Activated CD4-positive, alpha-beta T cell treated with anti-CD3 and anti-CD28 coated beads for 36 hours (primary cell): Measurements from ENCODE around the gene C1QL1. TPM values are rescaled to one million over a fixed set of nuclear protein-coding genes. Genes with fewer than 3 reads are reported as not detected.

ENCODE experiments used
- ATAC-seq: fragments of 200-7000 bp; cut with Tn5 transposase; one replicate; pipeline ENCODE4 v1.10.0; 2021; ENCODE audit warnings: mild to moderate bottlenecking, moderate library complexity
- CTCF ChIA-PET: fragments of 350-600 bp; sonication (Branson Sonifier 250); formaldehyde crosslinking; loops from one replicate; lab custom pipeline; 2021; ENCODE audit warnings: antibody characterized with exemption; lab: Charles Lee
- POLR2A ChIA-PET: fragments of 350-600 bp; sonication (Branson Sonifier 250); formaldehyde crosslinking; loops from one replicate; lab custom pipeline; 2021; ENCODE audit warnings: antibody characterized with exemption, inconsistent platforms; lab: Charles Lee
- DNase-seq: peaks from one replicate; pipeline ENCODE4 v3.0.0-alpha.2; 2020
- H3K27ac Mint-ChIP-seq: one replicate; pipeline ENCODE4 v1.8.0; 2021; ENCODE audit warnings: mixed read lengths
- H3K27me3 Mint-ChIP-seq: one replicate; pipeline ENCODE4 v1.8.0; 2021; ENCODE audit warnings: mixed read lengths
- H3K36me3 Mint-ChIP-seq: one replicate; pipeline ENCODE4 v1.8.0; 2021; ENCODE audit warnings: low read depth, mixed read lengths
- H3K4me1 Mint-ChIP-seq: one replicate; pipeline ENCODE4 v1.8.0; 2021; ENCODE audit warnings: mixed read lengths
- H3K4me3 Mint-ChIP-seq: one replicate; pipeline ENCODE4 v1.8.0; 2021; ENCODE audit warnings: mild to moderate bottlenecking, moderate library complexity, mixed read lengths
- H3K9me3 Mint-ChIP-seq: one replicate; pipeline ENCODE4 v1.8.0; 2021; ENCODE audit warnings: low read depth, mixed read lengths
- intact Hi-C, 2 experiments: fragments of 100-400 bp; cut with DNase I in 1 of 2; cut with micrococcal nuclease in 1 of 2; formaldehyde crosslinking; loops; one replicate each; pipeline versions ENCODE4 v1.14.2 to v1.15.1; 2022 to 2024; cut with DNase I, micrococcal nuclease
- total RNA-seq, 2 experiments: library from RNA; stranded (reverse); gene quantifications; one replicate each; pipeline ENCODE4 v1.2.3, GENCODE V29; 2021

C1QL1 gene
- total RNA-seq, 2 experiments from 2014 or later: 0.37 to 0.83 TPM

- peaks cover 42% of the 10 kb centered on the region for H3K4me1 Mint-ChIP-seq
- ChIA-PET POLR2A (interaction anchor here (0.5 to 1.3 kb wide), 5 partner anchors 9 to 254 kb away, joined by 3 to 8 read pairs (median 3); no protein-coding TSS in a partner anchor), CTCF (interaction anchor here (0.6 to 2.5 kb wide), 13 partner anchors 12 to 1027 kb away, joined by 3 to 8 read pairs (median 3); partner anchors contain the start of genes ACBD4 and KIF18B)
- ATAC-seq (peak; percentile 85), DNase-seq (peak; percentile 87)
- peak overlapping the region; percentile 43 for H3K4me3 Mint-ChIP-seq
- peaks cover 31% of the 10 kb centered on the region for H3K27me3 Mint-ChIP-seq
- intact Hi-C loops: loop anchor here (1.0 to 5.0 kb wide), 7 partner anchors 25 to 341 kb away; partner anchors contain the start of genes EFTUD2 (in 2 of the 2), KIF18B (in 2 of the 2) and DCAKD (in 1 of the 2)
- no peaks in the 10 kb centered on the region for H3K36me3 Mint-ChIP-seq
- H3K27ac Mint-ChIP-seq: peak overlapping the region; percentile 84
- H3K9me3 Mint-ChIP-seq: no peaks in the 10 kb centered on the region
These were observed 3.8 kb upstream of the C1QL1 start for GRCh38 chr17:44971776-44972483.

- H3K4me1 Mint-ChIP-seq: peaks cover 44% of the 10 kb centered on the region
- no peaks in the 10 kb centered on the region for H3K36me3 Mint-ChIP-seq
- no peak overlapping the region for H3K27ac Mint-ChIP-seq
- ChIA-PET CTCF (interaction anchor here (0.8 to 2.5 kb wide), 4 partner anchors 23 to 193 kb away, joined by 3 to 6 read pairs (median 4); partner anchors contain the start of gene KIF18B), POLR2A (interaction anchor here (1.1 kb wide), 1 partner anchor 11 kb away, joined by 3 read pairs; no protein-coding TSS in a partner anchor)
- intact Hi-C loops: loop anchor here in 1 of 2 experiments (5.0 kb wide), 1 partner anchor 73 kb away; the partner anchor contains the start of gene EFTUD2
- peak overlapping the region; percentile 33 for H3K4me3 Mint-ChIP-seq
- DNase-seq: peak; percentile 67
- no peaks in the 10 kb centered on the region for H3K9me3 Mint-ChIP-seq
- ATAC-seq: no peak
- H3K27me3 Mint-ChIP-seq: peaks cover 44% of the 10 kb centered on the region
These were observed 2.1 kb upstream of the C1QL1 start for GRCh38 chr17:44970136-44970741.

- Mint-ChIP-seq H3K27ac (peak overlapping the region; percentile 13), H3K4me1 (peaks cover 44% of the 10 kb centered on the region), H3K36me3 (no peaks in the 10 kb centered on the region), H3K4me3 (peak overlapping the region; percentile 64), H3K27me3 (peaks cover 44% of the 10 kb centered on the region), H3K9me3 (no peaks in the 10 kb centered on the region)
- intact Hi-C loops: loop anchor here in 1 of 2 experiments (5.0 kb wide), 1 partner anchor 142 kb away; no protein-coding TSS in a partner anchor
- ATAC-seq (no peak), DNase-seq (no peak)
- CTCF ChIA-PET: interaction anchor here (0.6 to 1.7 kb wide), 3 partner anchors 48 to 181 kb away, joined by 3 to 4 read pairs (median 4); no protein-coding TSS in a partner anchor
- POLR2A ChIA-PET: interaction anchor here (0.6 kb wide), 1 partner anchor 14 kb away, joined by 6 read pairs; no protein-coding TSS in a partner anchor
These were observed 1.2 kb upstream of the C1QL1 start for GRCh38 chr17:44969144-44969780.

GRCh38 chr17:44967907-44968224, 237 bp downstream of the C1QL1 start:
- CTCF ChIA-PET: interaction anchor here (0.5 to 1.7 kb wide), 2 partner anchors 53 to 66 kb away, joined by 3 to 4 read pairs; no protein-coding TSS in a partner anchor
- no peak for ATAC-seq
- intact Hi-C loops: loop anchor here in 1 of 2 experiments (1.0 to 5.0 kb wide), 8 partner anchors 21 to 583 kb away; partner anchors contain the start of genes DCAKD, EFTUD2, KIF18B and PLCD3

GRCh38 chr17:44967026-44967906, 837 bp downstream of the C1QL1 start:
- DNase-seq (no peak), ATAC-seq (no peak)
- intact Hi-C loops: loop anchor here in 1 of 2 experiments (5.0 kb wide), 1 partner anchor 140 kb away; no protein-coding TSS in a partner anchor
- CTCF ChIA-PET: no interaction called here
- POLR2A ChIA-PET: no interaction called here
- no peaks in the 10 kb centered on the region for H3K9me3 Mint-ChIP-seq
- peaks cover 38% of the 10 kb centered on the region for H3K4me1 Mint-ChIP-seq
- H3K4me3 Mint-ChIP-seq: no peak overlapping the region
- H3K27me3 Mint-ChIP-seq: peaks cover 44% of the 10 kb centered on the region
- H3K36me3 Mint-ChIP-seq: no peaks in the 10 kb centered on the region
- H3K27ac Mint-ChIP-seq: no peak overlapping the region

More at GRCh38 chr17:44967907-44968224, 237 bp downstream of the C1QL1 start:
- Mint-ChIP-seq H3K27ac (no peak overlapping the region), H3K36me3 (no peaks in the 10 kb centered on the region), H3K4me1 (peaks cover 44% of the 10 kb centered on the region), H3K9me3 (no peaks in the 10 kb centered on the region), H3K27me3 (peaks cover 44% of the 10 kb centered on the region), H3K4me3 (no peak overlapping the region)
- POLR2A ChIA-PET: interaction anchor here (0.6 kb wide), 1 partner anchor 70 kb away, joined by 3 read pairs; no protein-coding TSS in a partner anchor
- peak; percentile 18 for DNase-seq

GRCh38 chr17:44966348-44967025, 1.6 kb downstream of the C1QL1 start:
- Mint-ChIP-seq H3K27ac (no peak overlapping the region), H3K9me3 (no peaks in the 10 kb centered on the region), H3K36me3 (no peaks in the 10 kb centered on the region), H3K4me3 (no peak overlapping the region), H3K27me3 (peaks cover 44% of the 10 kb centered on the region), H3K4me1 (peaks cover 30% of the 10 kb centered on the region)
- no peak for DNase-seq
- CTCF ChIA-PET: interaction anchor here (0.6 kb wide), 2 partner anchors 48 to 604 kb away, joined by 3 read pairs; no protein-coding TSS in a partner anchor
- POLR2A ChIA-PET: no interaction called here
- ATAC-seq: no peak
- intact Hi-C loops: loop anchor here in 1 of 2 experiments (5.0 kb wide), 1 partner anchor 139 kb away; no protein-coding TSS in a partner anchor

GRCh38 chr17:44965481-44966234, 2.4 kb downstream of the C1QL1 start:
- no peak overlapping the region for H3K27ac Mint-ChIP-seq
- ATAC-seq (no peak), DNase-seq (no peak)
- H3K4me1 Mint-ChIP-seq: peaks cover 25% of the 10 kb centered on the region
- intact Hi-C loops: loop anchor here in 1 of 2 experiments (5.0 kb wide), 1 partner anchor 138 kb away; no protein-coding TSS in a partner anchor
- no peaks in the 10 kb centered on the region for H3K9me3 Mint-ChIP-seq
- H3K36me3 Mint-ChIP-seq: no peaks in the 10 kb centered on the region
- CTCF ChIA-PET: interaction anchor here (0.6 to 0.8 kb wide), 2 partner anchors 53 to 603 kb away, joined by 3 read pairs; no protein-coding TSS in a partner anchor
- H3K27me3 Mint-ChIP-seq: peaks cover 46% of the 10 kb centered on the region
- POLR2A ChIA-PET: interaction anchor here (0.6 kb wide), 1 partner anchor 18 kb away, joined by 3 read pairs; no protein-coding TSS in a partner anchor
- H3K4me3 Mint-ChIP-seq: no peak overlapping the region

- H3K36me3 Mint-ChIP-seq: no peaks in the 10 kb centered on the region
- no peak overlapping the region for H3K27ac Mint-ChIP-seq
- H3K4me1 Mint-ChIP-seq: peaks cover 9% of the 10 kb centered on the region
- CTCF ChIA-PET: interaction anchor here (0.8 kb wide), 1 partner anchor 9 kb away, joined by 3 read pairs; no protein-coding TSS in a partner anchor
- POLR2A ChIA-PET: interaction anchor here (0.6 kb wide), 1 partner anchor 52 kb away, joined by 4 read pairs; no protein-coding TSS in a partner anchor
- H3K9me3 Mint-ChIP-seq: no peaks in the 10 kb centered on the region
- no peak overlapping the region for H3K4me3 Mint-ChIP-seq
- H3K27me3 Mint-ChIP-seq: peaks cover 41% of the 10 kb centered on the region
- ATAC-seq (no peak), DNase-seq (no peak)
- intact Hi-C loops: loop anchor here in 1 of 2 experiments (5.0 kb wide), 1 partner anchor 405 kb away; the partner anchor contains the start of gene FZD2
These were observed 6.2 kb downstream of the C1QL1 start for GRCh38 chr17:44961921-44962350.

- Mint-ChIP-seq H3K4me3 (no peak overlapping the region), H3K36me3 (no peaks in the 10 kb centered on the region), H3K27me3 (peaks cover 30% of the 10 kb centered on the region), H3K27ac (no peak overlapping the region), H3K9me3 (no peaks in the 10 kb centered on the region), H3K4me1 (peaks cover 7% of the 10 kb centered on the region)
- ChIA-PET CTCF (interaction anchor here (2.4 kb wide), 1 partner anchor 11 kb away, joined by 8 read pairs; no protein-coding TSS in a partner anchor), POLR2A (no interaction called here)
- no peak for ATAC-seq
- intact Hi-C loops: loop anchor here in 1 of 2 experiments (5.0 kb wide), 1 partner anchor 403 kb away; the partner anchor contains the start of gene FZD2
- no peak for DNase-seq
These were observed 7.4 kb downstream of the C1QL1 start for GRCh38 chr17:44960691-44961090.
